IMR-90 (cell line): ENCODE results near the gene NR2F2. TPM values are rescaled to one million over a fixed set of nuclear protein-coding genes. Genes with fewer than 3 reads are reported as not detected.

Source experiments
- ATAC-seq: fragments of 200-7000 bp; cut with Tn5 transposase; 2 replicates; pipeline ENCODE4 v1.9.1; 2020; ENCODE audit warnings: low read depth, mild to moderate bottlenecking, moderate library complexity
- BruUV-seq: library from RNA; stranded (reverse); fragments of 400-500 nt; replicated peaks from 2 replicates; lab custom pipeline; 2021; lab: Mats Ljungman, UMichigan
- CTCF ChIA-PET: fragments of 300-600 bp; formaldehyde crosslinking; extraction: SDS; loops from one replicate; lab custom pipeline; 2021; ENCODE audit warnings: antibody characterized with exemption; lab: Yijun Ruan, JAX
- POLR2A ChIA-PET: fragments of 300-600 bp; sonication (Branson Sonifier 250); formaldehyde crosslinking; loops from one replicate; lab custom pipeline; 2022; ENCODE audit warnings: antibody characterized with exemption; ENCODE audit not compliant: unreplicated experiment; lab: Charles Lee
- DNase-seq: peaks from one replicate; pipeline ENCODE4 v3.0.0; 2013
- H2AFZ ChIP-seq: replicated peaks from 2 replicates; pipeline ENCODE3; 2013; ENCODE audit warnings: low read length, mild to moderate bottlenecking; ENCODE audit not compliant: poor library complexity
- H2AK5ac ChIP-seq: 2 replicates; pipeline ENCODE4 v1.6.1; 2013; ENCODE audit warnings: low read depth, low read length, inconsistent platforms
- H2AK9ac ChIP-seq: replicated peaks from 2 replicates; pipeline ENCODE3; 2013; ENCODE audit warnings: mild to moderate bottlenecking, low read depth, low read length, moderate library complexity; ENCODE audit not compliant: poor library complexity
- H2BK120ac ChIP-seq: 2 replicates; pipeline ENCODE4 v1.6.1; 2013; ENCODE audit warnings: low read depth, low read length, inconsistent platforms
- H2BK15ac ChIP-seq: 3 replicates; pipeline ENCODE4 v1.6.1; 2013; ENCODE audit warnings: low read depth, low read length, inconsistent platforms
- H2BK20ac ChIP-seq: 2 replicates; pipeline ENCODE4 v1.6.1; 2013; ENCODE audit warnings: low read depth, mild to moderate bottlenecking, inconsistent platforms, low read length, moderate library complexity
- H2BK5ac ChIP-seq: 2 replicates; pipeline ENCODE4 v1.6.1; 2013; ENCODE audit warnings: mild to moderate bottlenecking, low read depth, low read length, inconsistent platforms; ENCODE audit not compliant: poor library complexity, severe bottlenecking
- H3K14ac ChIP-seq: replicated peaks from 2 replicates; pipeline ENCODE4 v1.6.1; 2013; ENCODE audit warnings: low read depth, low read length, inconsistent platforms
- H3K18ac ChIP-seq: 2 replicates; pipeline ENCODE4 v1.6.1; 2013; ENCODE audit warnings: low read depth, low read length, control low read depth
- H3K23ac ChIP-seq: 2 replicates; pipeline ENCODE4 v1.6.1; 2013; ENCODE audit warnings: low read depth, low read length, inconsistent platforms
- H3K27ac ChIP-seq: 2 replicates; pipeline ENCODE4 v1.5.1; 2013; ENCODE audit warnings: mild to moderate bottlenecking, control low read depth, low read length; ENCODE audit not compliant: insufficient read depth
- H3K27me3 ChIP-seq: 2 replicates; pipeline ENCODE4 v1.6.1; 2013; ENCODE audit warnings: low read length; ENCODE audit not compliant: control insufficient read depth, insufficient read depth
- H3K36me3 ChIP-seq: 2 replicates; pipeline ENCODE4 v1.6.1; 2013; ENCODE audit warnings: low read length, mixed read lengths; ENCODE audit not compliant: control insufficient read depth, insufficient read depth
- H3K4ac ChIP-seq: 2 replicates; pipeline ENCODE4 v1.6.1; 2013; ENCODE audit warnings: low read depth, low read length, inconsistent platforms
- H3K4me1 ChIP-seq: 2 replicates; pipeline ENCODE4 v1.6.1; 2013; ENCODE audit warnings: low read length, mixed read lengths; ENCODE audit not compliant: control insufficient read depth, insufficient read depth
- H3K4me2 ChIP-seq: 2 replicates; pipeline ENCODE4 v1.6.1; 2013; ENCODE audit warnings: low read depth, mild to moderate bottlenecking, control low read depth, low read length, moderate library complexity
- H3K4me3 ChIP-seq: 2 replicates; pipeline ENCODE4 v1.5.1; 2013; ENCODE audit warnings: low read depth, mild to moderate bottlenecking, control low read depth, low read length, moderate library complexity; ENCODE audit not compliant: insufficient read depth
- H3K56ac ChIP-seq: 2 replicates; pipeline ENCODE4 v1.6.1; 2013; ENCODE audit warnings: low read length, inconsistent platforms; ENCODE audit not compliant: insufficient read depth; ENCODE audit errors: extremely low read depth
- H3K79me1 ChIP-seq, 2 experiments: 2 replicates each; pipeline ENCODE4 v1.6.1; 2013; ENCODE audit warnings: low read length in 2 of 2, inconsistent platforms in 1 of 2, low read depth in 1 of 2
- H3K9ac ChIP-seq: 2 replicates; pipeline ENCODE4 v1.6.1; 2013; ENCODE audit warnings: low read depth, low read length, control low read depth
- H3K9me1 ChIP-seq: 2 replicates; pipeline ENCODE4 v1.6.1; 2013; ENCODE audit warnings: low read length, inconsistent platforms; ENCODE audit not compliant: insufficient read depth
- H3K9me3 ChIP-seq: 2 replicates; pipeline ENCODE4 v1.6.1; 2013; ENCODE audit warnings: low read length; ENCODE audit not compliant: control insufficient read depth, insufficient read depth
- H4K20me1 ChIP-seq: 2 replicates; pipeline ENCODE4 v1.6.1; 2013; ENCODE audit warnings: low read length, inconsistent platforms; ENCODE audit not compliant: insufficient read depth
- H4K5ac ChIP-seq: 2 replicates; pipeline ENCODE4 v1.6.1; 2013; ENCODE audit warnings: mild to moderate bottlenecking, low read depth, low read length, control low read depth
- H4K8ac ChIP-seq, 2 experiments: 2 replicates each; pipeline ENCODE4 v1.6.1; 2013; ENCODE audit warnings: low read depth in 2 of 2, low read length in 2 of 2, control low read depth in 1 of 2, inconsistent platforms in 1 of 2
- H4K91ac ChIP-seq: 2 replicates; pipeline ENCODE4 v1.6.1; 2013; ENCODE audit warnings: low read depth, low read length, inconsistent platforms; ENCODE audit not compliant: insufficient read depth
- BHLHE40 ChIP-seq: fragments of 150-350 bp; IDR thresholded peaks from 2 replicates; pipeline ENCODE4 v1.6.1; 2016; ENCODE audit warnings: mild to moderate bottlenecking, low read depth, low read length
- CEBPB ChIP-seq: IDR thresholded peaks from 2 replicates; pipeline ENCODE4 v1.6.1; 2012; ENCODE audit warnings: low read depth, low read length, improper control_type of control experiment
- CHD1 ChIP-seq: IDR thresholded peaks from 2 replicates; pipeline ENCODE4 v1.6.1; 2012; ENCODE audit warnings: low read depth, low read length, improper control_type of control experiment
- CTCF ChIP-seq: conservative IDR thresholded peaks from 2 replicates; pipeline ENCODE4 v1.5.1; 2012; ENCODE audit warnings: mild to moderate bottlenecking, low read depth, low read length, improper control_type of control experiment
- ELK1 ChIP-seq: fragments of 150-350 bp; IDR thresholded peaks from 2 replicates; pipeline ENCODE4 v1.6.1; 2016; ENCODE audit warnings: low read depth, mild to moderate bottlenecking, low read length, moderate library complexity, borderline replicate concordance
- FOS ChIP-seq: fragments of 150-350 bp; IDR thresholded peaks from 2 replicates; pipeline ENCODE4 v1.6.1; 2016; ENCODE audit warnings: low read depth, low read length
- MAZ ChIP-seq: IDR thresholded peaks from 2 replicates; pipeline ENCODE4 v1.6.1; 2012; ENCODE audit warnings: low read depth, mild to moderate bottlenecking, low read length, improper control_type of control experiment, moderate library complexity, borderline replicate concordance
- MXI1 ChIP-seq: IDR thresholded peaks from 2 replicates; pipeline ENCODE4 v1.6.1; 2012; ENCODE audit warnings: low read depth, mild to moderate bottlenecking, low read length, moderate library complexity, borderline replicate concordance
- RCOR1 ChIP-seq: IDR thresholded peaks from 2 replicates; pipeline ENCODE4 v1.6.1; 2012; ENCODE audit warnings: mild to moderate bottlenecking, low read length, improper control_type of control experiment; ENCODE audit not compliant: insufficient replicate concordance
- RFX5 ChIP-seq: IDR thresholded peaks from 2 replicates; pipeline ENCODE4 v1.8.0; 2012; ENCODE audit warnings: low read depth, mild to moderate bottlenecking, low read length, moderate library complexity
- SMC3 ChIP-seq: fragments of 150-350 bp; IDR thresholded peaks from 2 replicates; pipeline ENCODE4 v1.6.1; 2016; ENCODE audit warnings: low read depth, mild to moderate bottlenecking, antibody characterized with exemption, low read length, moderate library complexity
- WGBS, 2 experiments: methylation state at CpG; one replicate each; pipeline versions ENCODE4 v1.1.5 to v1.1.7; 2013; ENCODE audit warnings: missing lambda C conversion rate in 2 of 2; ENCODE audit not compliant: insufficient read length in 1 of 2; ENCODE audit errors: extremely low coverage in 2 of 2; 5-methylcytosine and 5-hydroxymethylcytosine counted together
- dilution Hi-C: fragments of 300-500 bp; cut with HindIII; formaldehyde crosslinking; loops from one replicate; pipeline ENCODE4 v1.14.3; 2018; ENCODE audit warnings: low sequenced_read_pairs; ENCODE audit not compliant: unreplicated experiment
- in situ Hi-C: fragments of 300-500 bp; cut with MboI; formaldehyde crosslinking; loops from 3 replicates; pipeline ENCODE4 v1.14.3; 2019; ENCODE audit warnings: low sequenced_read_pairs, inconsistent platforms, mixed read lengths
- intact Hi-C: fragments of 100-400 bp; cut with micrococcal nuclease; formaldehyde crosslinking; loops from 2 replicates; pipeline ENCODE4 v1.10.0; 2022
- polyA plus RNA-seq, 3 experiments: library from polyadenylated mRNA; depleted of rRNA; stranded (reverse); fragments of >200 nt; gene quantifications; 2 replicates each; pipeline ENCODE4 v1.2.3, GENCODE V29; 2012; ENCODE audit warnings: low replicate concordance in 1 of 3
- total RNA-seq: library from RNA; depleted of rRNA; stranded (reverse); fragments of >200 nt; gene quantifications from 2 replicates; pipeline ENCODE4 v1.2.3, GENCODE V29; 2012

The NR2F2 gene
- total and polyA plus RNA-seq, 2 of the 4 experiments (the other 2 are of a cell fraction), result 20.3 to 161 TPM

- Histone ChIP-seq H4K8ac (peak overlapping the region; percentile 35 to 53; a peak in 2 of 4 replicates), H4K5ac (no peak overlapping the region), H3K9ac (peak overlapping the region; percentile 62), H2AFZ (peak overlapping the region; percentile 92), H2BK20ac (no peak overlapping the region), H3K4me2 (peak overlapping the region; percentile 85), H4K20me1 (no peaks in the 10 kb centered on the region), H3K18ac (no peak overlapping the region), H4K91ac (peak overlapping the region; percentile 43; the same call in 1 of the 2 replicates), H2BK120ac (peak overlapping the region; percentile 1; the same call in 1 of the 2 replicates), H3K4me1 (peaks cover 14% of the 10 kb centered on the region; the same call in 1 of the 2 replicates), H3K27me3 (no peaks in the 10 kb centered on the region), H2BK5ac (peak overlapping the region; percentile 50), H3K27ac (peak overlapping the region; percentile 70), H3K9me1 (no peaks in the 10 kb centered on the region), H3K4me3 (peak overlapping the region; percentile 75), H2BK15ac (no peak overlapping the region), H2AK9ac (peak overlapping the region; percentile 68), H3K4ac (peak overlapping the region; percentile 36; the same call in 1 of the 2 replicates), H3K9me3 (no peaks in the 10 kb centered on the region), H3K23ac (peak overlapping the region; percentile 11; the same call in 1 of the 2 replicates), H3K36me3 (peaks cover 7% of the 10 kb centered on the region; the same call in 1 of the 2 replicates), H2AK5ac (no peak overlapping the region; the same call in 1 of the 2 replicates), H3K56ac (peak overlapping the region; percentile 65; the same call in 1 of the 2 replicates), H3K79me1 (peaks cover 19 to 60% of the 10 kb centered on the region in 2 experiments), H3K14ac (no peak overlapping the region)
- intact Hi-C loops, result loop anchor here (1.0 to 10.0 kb wide), 4 partner anchors 106 to 1938 kb away; no protein-coding TSS in a partner anchor
- peak; percentile 62 for ATAC-seq
- 2% methylated on average over 23 of the region's 67 CpGs; no CpG with 5 or more reads in 1 of the 2 experiments for WGBS, 2 experiments
- DNase-seq, result peak; percentile 89
- no TSS peak for BruUV-seq
- dilution Hi-C loops, result no loop called here
- ChIA-PET POLR2A (no interaction called here), CTCF (interaction anchor here (0.5 to 1.5 kb wide), 6 partner anchors 16 to 1417 kb away, joined by 3 to 5 read pairs (median 3); no protein-coding TSS in a partner anchor)
- in situ Hi-C loops, result no loop called here
- TF ChIP-seq CHD1 (no peak), CEBPB (peak; percentile 29; the same call in 1 of the 2 replicates), CTCF (peak; percentile 95), MAZ (no peak), MXI1 (0 out of 2 replicates have a peak, but pooled peaks have one; percentile 76), BHLHE40 (no peak), RCOR1 (no peak), RFX5 (no peak), FOS (no peak), SMC3 (peak; percentile 58), ELK1 (no peak)
Observed at GRCh38 chr15:96356494-96357455, 26.3 kb downstream of the NR2F2 start.
